Nephron (organoid): ENCODE results near the gene MFRP.
A peak's percentile ranks its signal among the peaks of the same experiment; 100 is the strongest.

Experiments used
- H3K27ac Mint-ChIP-seq, 3 experiments: 2 replicates each; pipeline ENCODE4 v1.8.0; 2020; ENCODE audit warnings: mixed read lengths in 3 of 3, mild to moderate bottlenecking in 2 of 3, moderate library complexity in 1 of 3
- H3K27me3 Mint-ChIP-seq: 2 replicates; pipeline ENCODE4 v1.8.0; 2021; ENCODE audit warnings: low read depth, mild to moderate bottlenecking, moderate library complexity, mixed read lengths
- H3K36me3 Mint-ChIP-seq: 2 replicates; pipeline ENCODE4 v1.8.0; 2020; ENCODE audit warnings: low read depth, mixed read lengths
- H3K4me1 Mint-ChIP-seq: 2 replicates; pipeline ENCODE4 v1.8.0; 2020; ENCODE audit warnings: mixed read lengths
- H3K4me3 Mint-ChIP-seq, 3 experiments: 2 replicates each; pipeline ENCODE4 v1.8.0; 2020; ENCODE audit warnings: mild to moderate bottlenecking in 3 of 3, mixed read lengths in 3 of 3, moderate library complexity in 2 of 3
- H3K9me3 Mint-ChIP-seq: 2 replicates; pipeline ENCODE4 v1.8.0; 2020; ENCODE audit warnings: mixed read lengths
- CTCF ChIP-seq, 3 experiments: fragments of 200-600 bp; sonication (generic); IDR thresholded peaks; one replicate each; pipeline ENCODE4 v1.5.0; 2021; ENCODE audit warnings: antibody characterized with exemption in 3 of 3; ENCODE audit not compliant: unreplicated experiment in 3 of 3

Gene MFRP

GRCh38 chr11:119305556-119306372, 40.7 kb downstream of the MFRP start:
- Mint-ChIP-seq H3K36me3 (peaks cover 47% of the 10 kb centered on the region), H3K27me3 (no peaks in the 10 kb centered on the region), H3K27ac (peak overlapping the region in 2 of 3 experiments; percentile 40 to 45), H3K4me1 (peaks cover 24% of the 10 kb centered on the region), H3K9me3 (no peaks in the 10 kb centered on the region), H3K4me3 (no peak overlapping the region)
- TF ChIP-seq CTCF (IDR thresholded peaks at IDR 0.05; ENCODE audit: unreplicated experiment in 3 of 3): no peak

GRCh38 chr11:119303227-119303718, 43.2 kb downstream of the MFRP start:
- Mint-ChIP-seq H3K36me3 (peaks cover 65% of the 10 kb centered on the region), H3K4me3 (no peak overlapping the region), H3K9me3 (no peaks in the 10 kb centered on the region), H3K4me1 (peaks cover 48% of the 10 kb centered on the region), H3K27me3 (no peaks in the 10 kb centered on the region), H3K27ac (no peak overlapping the region)
- TF ChIP-seq CTCF (IDR thresholded peaks at IDR 0.05; ENCODE audit: unreplicated experiment in 3 of 3): no peak

GRCh38 chr11:119300198-119300964, 46.1 kb downstream of the MFRP start:
- no peaks in the 10 kb centered on the region for H3K9me3 Mint-ChIP-seq
- TF ChIP-seq CTCF (IDR thresholded peaks at IDR 0.05; ENCODE audit: unreplicated experiment in 3 of 3): no peak
- H3K27ac Mint-ChIP-seq: peak overlapping the region in 2 of 3 experiments; percentile 1 to 76
- H3K4me1 Mint-ChIP-seq: peaks cover 64% of the 10 kb centered on the region
- H3K4me3 Mint-ChIP-seq: peak overlapping the region in 1 of 3 experiments; percentile 26
- H3K36me3 Mint-ChIP-seq: peaks cover 78% of the 10 kb centered on the region
- no peaks in the 10 kb centered on the region for H3K27me3 Mint-ChIP-seq

- peaks cover 64% of the 10 kb centered on the region for H3K4me1 Mint-ChIP-seq
- H3K4me3 Mint-ChIP-seq: no peak overlapping the region
- no peaks in the 10 kb centered on the region for H3K9me3 Mint-ChIP-seq
Measured at GRCh38 chr11:119299416-119299815, 47.1 kb downstream of the MFRP start.

GRCh38 chr11:119298726-119299125, 47.8 kb downstream of the MFRP start:
- Mint-ChIP-seq H3K9me3 (no peaks in the 10 kb centered on the region), H3K27me3 (no peaks in the 10 kb centered on the region), H3K36me3 (peaks cover 67% of the 10 kb centered on the region), H3K4me3 (peak overlapping the region in 1 of 3 experiments; percentile 34), H3K4me1 (peaks cover 64% of the 10 kb centered on the region), H3K27ac (peak overlapping the region; percentile 76 to 95 (median 93))
- TF ChIP-seq CTCF (IDR thresholded peaks at IDR 0.05; ENCODE audit: unreplicated experiment in 3 of 3): no peak

More at GRCh38 chr11:119299416-119299815, 47.1 kb downstream of the MFRP start:
- H3K36me3 Mint-ChIP-seq: peaks cover 73% of the 10 kb centered on the region
- H3K27ac Mint-ChIP-seq: peak overlapping the region in 2 of 3 experiments; percentile 76 to 93
- no peak for TF ChIP-seq CTCF (IDR thresholded peaks at IDR 0.05; ENCODE audit: unreplicated experiment in 3 of 3)
- no peaks in the 10 kb centered on the region for H3K27me3 Mint-ChIP-seq
